GM12878 (cell line): Measurements from ENCODE around the gene CLECL1. TPM values are rescaled to one million over a fixed set of nuclear protein-coding genes. Genes with fewer than 3 reads are reported as not detected.

ENCODE experiments used
- BCL11A ChIP-seq: IDR thresholded peaks from 2 replicates; pipeline ENCODE4 v1.6.1; 2011; ENCODE audit warnings: low read depth, low read length
- EGR1 ChIP-seq, 2 experiments: IDR thresholded peaks; 1 replicate in 1 of 2; 2 replicates in 1 of 2; pipeline ENCODE4 v1.6.1; 2011 to 2012; ENCODE audit warnings: low read depth in 2 of 2, low read length in 2 of 2, borderline replicate concordance in 1 of 2, mild to moderate bottlenecking in 1 of 2, moderate library complexity in 1 of 2
- HCFC1 ChIP-seq: fragments of 150-350 bp; IDR thresholded peaks from 2 replicates; pipeline ENCODE4 v1.6.1; 2014; ENCODE audit warnings: low read length
- HDAC6 ChIP-seq: fragments of 200-600 bp; sonication (generic); IDR thresholded peaks from one replicate; pipeline ENCODE4 v1.8.0; 2017; ENCODE audit warnings: antibody characterized with exemption; ENCODE audit not compliant: unreplicated experiment
- IKZF1 ChIP-seq: fragments of 450-650 bp; conservative IDR thresholded peaks from 2 replicates; pipeline ENCODE4 v1.6.1; 2017; ENCODE audit warnings: antibody characterized with exemption, mild to moderate bottlenecking
- JUNB ChIP-seq: IDR thresholded peaks from 2 replicates; pipeline ENCODE4 v1.6.1; 2016; ENCODE audit warnings: antibody characterized with exemption, mild to moderate bottlenecking
- JUND ChIP-seq: IDR thresholded peaks from 2 replicates; pipeline ENCODE4 v1.6.1; 2012; ENCODE audit warnings: low read depth, mild to moderate bottlenecking, low read length, improper control_type of control experiment, moderate library complexity
- KLF5 ChIP-seq: fragments of 450-650 bp; IDR thresholded peaks from 2 replicates; pipeline ENCODE4 v1.6.1; 2014; ENCODE audit warnings: mild to moderate bottlenecking; ENCODE audit not compliant: partially characterized antibody
- LARP7 ChIP-seq: fragments of 450-650 bp; IDR thresholded peaks from 2 replicates; pipeline ENCODE4 v1.6.1; 2017; ENCODE audit warnings: mild to moderate bottlenecking
- NFXL1 ChIP-seq: fragments of 450-650 bp; IDR thresholded peaks from 2 replicates; pipeline ENCODE4 v1.6.1; 2017; ENCODE audit warnings: antibody characterized with exemption, mild to moderate bottlenecking, borderline replicate concordance
- PAX8 ChIP-seq: fragments of 450-650 bp; IDR thresholded peaks from 2 replicates; pipeline ENCODE4 v1.6.1; 2017; ENCODE audit warnings: mild to moderate bottlenecking, moderate library complexity
- POLR2A ChIP-seq: IDR thresholded peaks from 2 replicates; pipeline ENCODE4 v1.6.1; 2011; ENCODE audit warnings: low read depth, mild to moderate bottlenecking, low read length
- POLR2AphosphoS5 ChIP-seq: IDR thresholded peaks from 2 replicates; pipeline ENCODE4 v1.6.1; 2011; ENCODE audit warnings: mild to moderate bottlenecking, low read length, inconsistent platforms
- POU2F2 ChIP-seq: IDR thresholded peaks from 3 replicates; pipeline ENCODE4 v1.6.1; 2011; ENCODE audit warnings: low read depth, mild to moderate bottlenecking, low read length, borderline replicate concordance
- SRF ChIP-seq, 2 experiments: IDR thresholded peaks; 2 replicates each; pipeline ENCODE4 v1.6.1; 2011; ENCODE audit warnings: low read depth in 2 of 2, low read length in 2 of 2, mild to moderate bottlenecking in 1 of 2, moderate library complexity in 1 of 2
- polyA plus RNA-seq, 11 experiments: library from polyadenylated mRNA; depleted of rRNA in 4 of 11; unstranded in 6 of 11; stranded (reverse) in 5 of 11; fragments of >200 nt; fragmentation: Nextera tagmentation in 4 of 11; fragmentation: Illumina TruSeq in 1 of 11; extraction: Ambion mirVana in 4 of 11; extraction: Trizol in 1 of 11; gene quantifications; 1 replicate in 1 of 11; 2 replicates in 10 of 11; pipeline versions ENCODE4 v1.2.1 to v1.2.3, GENCODE V29; 2011 to 2016; ENCODE audit warnings: inconsistent platforms in 2 of 11, missing spikeins in 2 of 11, low read depth in 1 of 11
- total RNA-seq, 4 experiments: library from RNA; depleted of rRNA in 3 of 4; stranded (reverse); fragments of >200 nt in 3 of 4; fragmentation: Illumina TruSeq in 1 of 4; extraction: Trizol in 1 of 4; gene quantifications; 2 replicates each; pipeline versions ENCODE4 v1.2.1 to v1.2.3, GENCODE V29; 2013 to 2021
- TF ChIP-seq, protein P1 (sequence below): IDR thresholded peaks from 2 replicates; pipeline ENCODE4 v1.6.1; 2012; ENCODE audit warnings: low read length, inconsistent platforms
- TF ChIP-seq, protein P2 (sequence below): IDR thresholded peaks from 2 replicates; pipeline ENCODE4 v1.6.1; 2011; ENCODE audit warnings: mild to moderate bottlenecking, low read depth, low read length, moderate library complexity; ENCODE audit not compliant: insufficient replicate concordance
- TF ChIP-seq, protein P3 (sequence below): IDR thresholded peaks from 2 replicates; pipeline ENCODE4 v1.6.1; 2012; ENCODE audit warnings: low read depth, low read length, improper control_type of control experiment
- TF ChIP-seq, protein P4 (sequence below): fragments of 450-650 bp; IDR thresholded peaks from 2 replicates; pipeline ENCODE4 v1.6.1; 2016; ENCODE audit warnings: mild to moderate bottlenecking

CLECL1 gene
- total and polyA plus RNA-seq, 10 of the 15 experiments (the other 5 are each of a cell fraction or from before 2014, with no cell fraction given), result 4.6 to 56.5 (median 46.4) TPM

DNA sequence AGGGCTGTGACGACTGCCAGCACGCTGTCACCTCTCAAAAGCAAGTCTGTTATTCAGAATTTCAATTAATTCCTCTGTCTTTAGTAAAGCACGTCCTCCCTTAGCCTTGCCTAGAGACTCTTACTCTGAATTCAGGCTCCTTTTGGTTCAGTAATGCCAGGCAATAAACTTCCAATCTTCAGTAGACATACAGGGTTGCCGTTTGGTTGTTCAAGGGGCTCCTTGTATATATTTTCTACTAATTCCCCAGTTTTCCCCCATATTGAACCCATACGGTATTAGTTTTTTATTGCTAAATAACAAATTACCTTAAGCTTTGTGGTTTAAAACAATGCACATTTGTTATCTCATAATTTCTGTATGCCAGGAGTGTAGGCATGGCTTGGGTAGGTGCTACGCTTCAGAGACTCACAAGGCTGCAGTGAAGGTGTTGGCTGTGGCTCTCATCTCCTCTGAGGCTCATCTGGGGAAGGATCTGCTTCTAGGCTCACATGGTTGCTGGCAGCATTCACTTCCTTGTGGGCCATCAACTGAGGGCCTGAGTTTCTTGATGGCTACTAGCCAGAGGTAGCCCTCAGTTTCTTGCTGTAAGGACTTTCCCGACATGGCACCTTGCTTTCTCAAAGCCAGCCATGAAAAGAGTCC lies 7.3 kb upstream of the CLECL1 start (continued):
- TF ChIP-seq, protein P1, sequence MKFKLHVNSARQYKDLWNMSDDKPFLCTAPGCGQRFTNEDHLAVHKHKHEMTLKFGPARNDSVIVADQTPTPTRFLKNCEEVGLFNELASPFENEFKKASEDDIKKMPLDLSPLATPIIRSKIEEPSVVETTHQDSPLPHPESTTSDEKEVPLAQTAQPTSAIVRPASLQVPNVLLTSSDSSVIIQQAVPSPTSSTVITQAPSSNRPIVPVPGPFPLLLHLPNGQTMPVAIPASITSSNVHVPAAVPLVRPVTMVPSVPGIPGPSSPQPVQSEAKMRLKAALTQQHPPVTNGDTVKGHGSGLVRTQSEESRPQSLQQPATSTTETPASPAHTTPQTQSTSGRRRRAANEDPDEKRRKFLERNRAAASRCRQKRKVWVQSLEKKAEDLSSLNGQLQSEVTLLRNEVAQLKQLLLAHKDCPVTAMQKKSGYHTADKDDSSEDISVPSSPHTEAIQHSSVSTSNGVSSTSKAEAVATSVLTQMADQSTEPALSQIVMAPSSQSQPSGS, result no peak
- TF ChIP-seq JUNB (no peak), SRF (IDR thresholded peaks at IDR 0.05; ENCODE audit: low read depth in 2 of 2, low read length in 2 of 2) (no peak), IKZF1 (0 out of 2 replicates have a peak, but pooled peaks have one; percentile 8), POU2F2 (peak; percentile 39; the same call in 1 of the 3 replicates), KLF5 (no peak), PAX8 (no peak), HCFC1 (no peak), EGR1 (IDR thresholded peaks at IDR 0.05; ENCODE audit: borderline replicate concordance in 1 of 2, low read depth in 2 of 2, low read length in 2 of 2) (no peak), BCL11A (no peak), LARP7 (0 out of 2 replicates have a peak, but pooled peaks have one; percentile 38), HDAC6 (no peak), NFXL1 (no peak), POLR2A (peak; percentile 30; the same call in 1 of the 2 replicates), POLR2AphosphoS5 (peak; percentile 82), JUND (no peak)
- TF ChIP-seq, protein P2, sequence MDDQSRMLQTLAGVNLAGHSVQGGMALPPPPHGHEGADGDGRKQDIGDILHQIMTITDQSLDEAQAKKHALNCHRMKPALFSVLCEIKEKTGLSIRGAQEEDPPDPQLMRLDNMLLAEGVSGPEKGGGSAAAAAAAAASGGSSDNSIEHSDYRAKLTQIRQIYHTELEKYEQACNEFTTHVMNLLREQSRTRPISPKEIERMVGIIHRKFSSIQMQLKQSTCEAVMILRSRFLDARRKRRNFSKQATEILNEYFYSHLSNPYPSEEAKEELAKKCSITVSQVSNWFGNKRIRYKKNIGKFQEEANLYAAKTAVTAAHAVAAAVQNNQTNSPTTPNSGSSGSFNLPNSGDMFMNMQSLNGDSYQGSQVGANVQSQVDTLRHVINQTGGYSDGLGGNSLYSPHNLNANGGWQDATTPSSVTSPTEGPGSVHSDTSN, result no peak
- TF ChIP-seq, protein P3, sequence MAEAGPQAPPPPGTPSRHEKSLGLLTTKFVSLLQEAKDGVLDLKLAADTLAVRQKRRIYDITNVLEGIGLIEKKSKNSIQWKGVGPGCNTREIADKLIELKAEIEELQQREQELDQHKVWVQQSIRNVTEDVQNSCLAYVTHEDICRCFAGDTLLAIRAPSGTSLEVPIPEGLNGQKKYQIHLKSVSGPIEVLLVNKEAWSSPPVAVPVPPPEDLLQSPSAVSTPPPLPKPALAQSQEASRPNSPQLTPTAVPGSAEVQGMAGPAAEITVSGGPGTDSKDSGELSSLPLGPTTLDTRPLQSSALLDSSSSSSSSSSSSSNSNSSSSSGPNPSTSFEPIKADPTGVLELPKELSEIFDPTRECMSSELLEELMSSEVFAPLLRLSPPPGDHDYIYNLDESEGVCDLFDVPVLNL, result no peak
- TF ChIP-seq, protein P4, sequence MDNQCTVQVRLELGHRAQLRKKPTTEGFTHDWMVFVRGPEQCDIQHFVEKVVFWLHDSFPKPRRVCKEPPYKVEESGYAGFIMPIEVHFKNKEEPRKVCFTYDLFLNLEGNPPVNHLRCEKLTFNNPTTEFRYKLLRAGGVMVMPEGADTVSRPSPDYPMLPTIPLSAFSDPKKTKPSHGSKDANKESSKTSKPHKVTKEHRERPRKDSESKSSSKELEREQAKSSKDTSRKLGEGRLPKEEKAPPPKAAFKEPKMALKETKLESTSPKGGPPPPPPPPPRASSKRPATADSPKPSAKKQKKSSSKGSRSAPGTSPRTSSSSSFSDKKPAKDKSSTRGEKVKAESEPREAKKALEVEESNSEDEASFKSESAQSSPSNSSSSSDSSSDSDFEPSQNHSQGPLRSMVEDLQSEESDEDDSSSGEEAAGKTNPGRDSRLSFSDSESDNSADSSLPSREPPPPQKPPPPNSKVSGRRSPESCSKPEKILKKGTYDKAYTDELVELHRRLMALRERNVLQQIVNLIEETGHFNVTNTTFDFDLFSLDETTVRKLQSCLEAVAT, result peak; percentile 53; the same call in 1 of the 2 replicates
- TF ChIP-seq, all 136 proteins: peak for 8
